ENCODE data around the gene DUOX1.

Gene DUOX1

GRCh38 chr15:45144775-45145174 lies 15.0 kb downstream of the DUOX1 start:
- FAIRE-seq = no peak

GRCh38 chr15:45146405-45146804 lies 16.6 kb downstream of the DUOX1 start:
- no peak for FAIRE-seq

GRCh38 chr15:45147606-45148005 lies 17.8 kb downstream of the DUOX1 start:
- no peak for FAIRE-seq

- FAIRE-seq = no peak
Observed at GRCh38 chr15:45148076-45149059, 18.6 kb downstream of the DUOX1 start.

- FAIRE-seq = no peak
Observed at GRCh38 chr15:45149060-45149459, 19.3 kb downstream of the DUOX1 start.

- no peak for FAIRE-seq
Observed at GRCh38 chr15:45150481-45150880, 20.7 kb downstream of the DUOX1 start.

GRCh38 chr15:45150997-45151396 lies 21.2 kb downstream of the DUOX1 start:
- no peak for FAIRE-seq

- FAIRE-seq = no peak
Observed at GRCh38 chr15:45151998-45152828, 22.4 kb downstream of the DUOX1 start.

GRCh38 chr15:45155739-45156138 lies 25.9 kb downstream of the DUOX1 start:
- FAIRE-seq = no peak

- no peak for FAIRE-seq
Observed at GRCh38 chr15:45156744-45157455, 27.1 kb downstream of the DUOX1 start.

GRCh38 chr15:45157974-45158373 lies 28.2 kb downstream of the DUOX1 start:
- no peak for FAIRE-seq

- no peak for FAIRE-seq
Observed at GRCh38 chr15:45161666-45162065, 31.9 kb downstream of the DUOX1 start.

- FAIRE-seq = no peak
Observed at GRCh38 chr15:45162771-45163507, 33.1 kb downstream of the DUOX1 start.

GRCh38 chr15:45163508-45163856 lies 33.7 kb downstream of the DUOX1 start:
- FAIRE-seq = no peak

- FAIRE-seq = no peak
Observed at GRCh38 chr15:45164914-45165313, 35.1 kb downstream of the DUOX1 start.

- FAIRE-seq = no peak
Observed at GRCh38 chr15:45165536-45165935, 35.7 kb downstream of the DUOX1 start.

- no peak for FAIRE-seq
Observed at GRCh38 chr15:45166834-45167630, 37.2 kb downstream of the DUOX1 start.

- FAIRE-seq = no peak
Observed at GRCh38 chr15:45167631-45168205, 37.9 kb downstream of the DUOX1 start.

- FAIRE-seq = no peak
Observed at GRCh38 chr15:45168286-45168685, 38.5 kb downstream of the DUOX1 start.

GRCh38 chr15:45168751-45169551 lies 39.2 kb downstream of the DUOX1 start:
- FAIRE-seq = no peak
